ENCODE measurements around the gene BCL11A. TPM values are rescaled to one million over a fixed set of nuclear protein-coding genes. Genes with fewer than 3 reads are reported as not detected.

The BCL11A gene
- total and polyA plus RNA-seq, 4 donors, result 0.97 to 4.4 (median 2.0) TPM; not detected in 1

GRCh38 chr2:60520151-60520876 lies 33.1 kb downstream of the BCL11A start:
- Histone ChIP-seq H3K4me3 (ENCODE audit: low read length in 2 of 2) (no peak overlapping the region), H3K27ac (ENCODE audit: low read depth in 1 of 2, low read length in 2 of 2) (no peak overlapping the region)
- ATAC-seq (ENCODE audit: low FRiP score), result no peak

DNA sequence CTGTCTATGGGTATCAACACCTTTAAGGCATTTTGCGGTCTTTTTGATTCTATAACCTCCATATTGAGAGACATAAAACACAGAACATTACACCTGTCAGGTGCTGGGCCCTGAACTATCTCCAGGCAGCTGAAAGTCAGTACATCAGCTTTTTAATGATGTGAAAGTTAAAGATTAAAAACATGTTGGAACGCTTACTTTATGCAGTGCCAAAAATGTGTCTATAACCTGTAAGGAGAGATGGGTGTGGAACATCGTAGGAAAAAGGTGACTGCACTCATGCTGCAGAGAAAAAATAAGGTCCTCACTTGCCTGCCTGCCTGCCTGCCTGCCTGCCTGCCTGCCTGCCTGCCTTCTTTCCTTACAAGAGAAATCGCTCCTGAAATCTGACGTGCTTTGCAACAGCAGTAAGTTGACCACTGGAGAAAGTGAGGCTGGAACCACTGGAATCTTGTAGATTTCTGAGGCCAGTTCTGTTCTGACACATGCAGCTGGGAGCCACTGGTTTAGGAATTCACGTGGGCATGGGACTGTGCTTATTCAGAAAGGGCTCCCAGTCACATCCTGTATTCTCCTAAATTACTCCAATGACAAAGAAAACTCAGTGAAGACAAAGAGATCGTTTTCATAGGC lies 34.1 kb downstream of the BCL11A start:
- ATAC-seq (ENCODE audit: low FRiP score) (no peak), DNase-seq (no peak)
- Histone ChIP-seq H3K27ac (ENCODE audit: low read depth in 1 of 2, low read length in 2 of 2) (no peak overlapping the region), H3K4me1 (ENCODE audit: control insufficient read depth in 1 of 2, insufficient read depth in 2 of 2, low read length in 2 of 2) (no peaks in the 10 kb centered on the region), H3K9me3 (ENCODE audit: control insufficient read depth, low read length) (no peaks in the 10 kb centered on the region), H3K4me3 (ENCODE audit: low read length in 2 of 2) (no peak overlapping the region), H3K36me3 (ENCODE audit: control insufficient read depth in 1 of 2, insufficient read depth in 2 of 2, low read length in 1 of 2) (no peaks in the 10 kb centered on the region), H3K27me3 (ENCODE audit: control insufficient read depth in 1 of 2, insufficient read depth in 2 of 2, low read length in 1 of 2) (no peaks in the 10 kb centered on the region)
- intact Hi-C loops (cut with DNase I), result no loop called here
- 87 to 88% methylated on average over 7 of the region's 7 CpGs for WGBS, 2 donors

More at GRCh38 chr2:60520151-60520876, 33.1 kb downstream of the BCL11A start:
- no peak for DNase-seq
- Histone ChIP-seq H3K27me3 (ENCODE audit: control insufficient read depth in 1 of 2, insufficient read depth in 2 of 2, low read length in 1 of 2) (no peaks in the 10 kb centered on the region), H3K36me3 (ENCODE audit: control insufficient read depth in 1 of 2, insufficient read depth in 2 of 2, low read length in 1 of 2) (no peaks in the 10 kb centered on the region), H3K4me1 (ENCODE audit: control insufficient read depth in 1 of 2, insufficient read depth in 2 of 2, low read length in 2 of 2) (no peaks in the 10 kb centered on the region), H3K9me3 (ENCODE audit: control insufficient read depth, low read length) (no peaks in the 10 kb centered on the region)
- WGBS, 2 donors, result 93% methylated on average over 8 of the region's 8 CpGs
- intact Hi-C loops (cut with DNase I), result no loop called here

DNA sequence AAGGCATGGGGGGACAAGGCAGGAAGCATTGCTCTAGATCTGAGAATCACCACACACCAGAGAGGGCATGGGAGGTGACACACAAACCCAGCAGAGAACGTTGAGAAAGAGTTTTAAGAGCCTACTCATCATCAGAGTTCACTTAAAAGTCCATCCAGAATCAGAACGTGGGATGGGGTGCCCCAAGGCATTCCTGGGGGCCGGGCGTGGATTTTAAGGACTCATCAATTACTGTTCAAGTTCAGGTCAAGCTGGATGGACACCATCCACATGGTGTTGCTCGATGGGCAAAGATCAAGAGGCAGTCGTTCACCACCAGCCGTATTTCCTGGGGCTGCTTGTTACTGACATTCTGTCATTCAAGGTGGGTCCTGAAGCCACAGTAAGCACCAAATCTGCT lies 34.9 kb downstream of the BCL11A start:
- Histone ChIP-seq H3K9me3 (ENCODE audit: control insufficient read depth, low read length) (no peaks in the 10 kb centered on the region), H3K4me1 (ENCODE audit: control insufficient read depth in 1 of 2, insufficient read depth in 2 of 2, low read length in 2 of 2) (no peaks in the 10 kb centered on the region), H3K36me3 (ENCODE audit: control insufficient read depth in 1 of 2, insufficient read depth in 2 of 2, low read length in 1 of 2) (no peaks in the 10 kb centered on the region), H3K4me3 (ENCODE audit: low read length in 2 of 2) (no peak overlapping the region), H3K27ac (ENCODE audit: low read depth in 1 of 2, low read length in 2 of 2) (no peak overlapping the region), H3K27me3 (ENCODE audit: control insufficient read depth in 1 of 2, insufficient read depth in 2 of 2, low read length in 1 of 2) (no peaks in the 10 kb centered on the region)
- DNase-seq (no peak), ATAC-seq (ENCODE audit: low FRiP score) (no peak)
- intact Hi-C loops (cut with DNase I), result no loop called here
- 84 to 85% methylated on average over 7 of the region's 7 CpGs for WGBS, 2 donors

DNA sequence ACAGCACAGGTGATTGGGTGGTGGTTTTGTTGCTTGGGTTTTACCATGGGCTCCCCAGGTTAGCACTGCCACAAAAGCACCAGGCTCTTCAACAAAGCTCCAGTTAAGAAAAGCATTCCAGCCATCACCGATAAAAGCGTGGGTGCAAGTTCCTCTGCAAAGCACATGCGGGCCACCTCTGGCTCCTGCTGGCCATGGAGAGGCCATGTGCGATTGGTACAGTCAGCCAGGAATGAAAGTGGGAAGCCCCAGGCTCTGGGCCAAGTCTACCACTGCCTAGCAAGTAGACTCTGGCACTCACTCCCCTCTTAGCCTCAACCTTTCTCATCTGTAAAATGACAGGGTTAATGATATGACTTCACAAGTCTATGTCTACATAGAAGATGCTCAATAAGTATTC lies 36.0 kb downstream of the BCL11A start:
- H3K36me3 ChIP-seq (ENCODE audit: control insufficient read depth in 1 of 2, insufficient read depth in 2 of 2, low read length in 1 of 2), result no peaks in the 10 kb centered on the region
- no peak overlapping the region for H3K27ac ChIP-seq (ENCODE audit: low read depth in 1 of 2, low read length in 2 of 2)
- H3K4me3 ChIP-seq (ENCODE audit: low read length in 2 of 2), result no peak overlapping the region
- DNase-seq (no peak), ATAC-seq (ENCODE audit: low FRiP score) (no peak)
- intact Hi-C loops (cut with DNase I), result no loop called here
- H3K27me3 ChIP-seq (ENCODE audit: control insufficient read depth in 1 of 2, insufficient read depth in 2 of 2, low read length in 1 of 2), result no peaks in the 10 kb centered on the region
- H3K9me3 ChIP-seq (ENCODE audit: control insufficient read depth, low read length), result no peaks in the 10 kb centered on the region
- H3K4me1 ChIP-seq (ENCODE audit: control insufficient read depth in 1 of 2, insufficient read depth in 2 of 2, low read length in 2 of 2), result no peaks in the 10 kb centered on the region
- 87 to 89% methylated on average over 4 of the region's 4 CpGs for WGBS, 2 donors

GRCh38 chr2:60516826-60517225 lies 36.6 kb downstream of the BCL11A start:
- no peak overlapping the region for H3K4me3 ChIP-seq (ENCODE audit: low read length in 2 of 2)
- no peaks in the 10 kb centered on the region for H3K4me1 ChIP-seq (ENCODE audit: control insufficient read depth in 1 of 2, insufficient read depth in 2 of 2, low read length in 2 of 2)
- H3K9me3 ChIP-seq (ENCODE audit: control insufficient read depth, low read length), result no peaks in the 10 kb centered on the region
- DNase-seq (no peak), ATAC-seq (ENCODE audit: low FRiP score) (no peak)
- H3K27me3 ChIP-seq (ENCODE audit: control insufficient read depth in 1 of 2, insufficient read depth in 2 of 2, low read length in 1 of 2), result no peaks in the 10 kb centered on the region
- no peaks in the 10 kb centered on the region for H3K36me3 ChIP-seq (ENCODE audit: control insufficient read depth in 1 of 2, insufficient read depth in 2 of 2, low read length in 1 of 2)
- intact Hi-C loops (cut with DNase I), result no loop called here
- 83 to 91% methylated on average over 4 of the region's 4 CpGs for WGBS, 2 donors
- H3K27ac ChIP-seq (ENCODE audit: low read depth in 1 of 2, low read length in 2 of 2), result no peak overlapping the region

DNA sequence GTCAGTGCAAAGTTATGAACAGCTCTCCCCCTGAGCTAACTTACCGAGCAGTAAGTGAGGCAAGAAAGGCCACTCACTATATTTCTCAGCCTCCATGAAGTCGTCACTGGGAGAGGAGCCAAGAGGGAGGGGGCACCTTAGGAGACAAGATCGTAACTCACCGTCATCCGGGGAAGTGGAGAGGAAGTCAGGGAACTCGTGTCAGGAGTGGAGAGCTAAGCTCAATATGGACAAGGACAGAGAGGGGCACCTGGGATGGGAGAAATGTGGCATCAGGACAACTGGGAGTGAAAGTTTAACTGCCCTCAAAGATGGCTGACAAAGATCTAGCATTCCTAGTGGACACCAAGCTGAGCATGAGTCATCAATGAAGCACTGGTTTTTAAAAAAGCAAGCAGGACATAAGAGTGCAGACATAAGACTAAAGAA lies 37.1 kb downstream of the BCL11A start:
- Histone ChIP-seq H3K9me3 (ENCODE audit: control insufficient read depth, low read length) (no peaks in the 10 kb centered on the region), H3K36me3 (ENCODE audit: control insufficient read depth in 1 of 2, insufficient read depth in 2 of 2, low read length in 1 of 2) (no peaks in the 10 kb centered on the region), H3K4me3 (ENCODE audit: low read length in 2 of 2) (no peak overlapping the region), H3K27ac (ENCODE audit: low read depth in 1 of 2, low read length in 2 of 2) (no peak overlapping the region), H3K27me3 (ENCODE audit: control insufficient read depth in 1 of 2, insufficient read depth in 2 of 2, low read length in 1 of 2) (no peaks in the 10 kb centered on the region), H3K4me1 (ENCODE audit: control insufficient read depth in 1 of 2, insufficient read depth in 2 of 2, low read length in 2 of 2) (no peaks in the 10 kb centered on the region)
- 40 to 45% methylated on average over 6 of the region's 6 CpGs for WGBS, 2 donors
- ATAC-seq (ENCODE audit: low FRiP score) (no peak), DNase-seq (no peak)
- intact Hi-C loops (cut with DNase I), result no loop called here

DNA sequence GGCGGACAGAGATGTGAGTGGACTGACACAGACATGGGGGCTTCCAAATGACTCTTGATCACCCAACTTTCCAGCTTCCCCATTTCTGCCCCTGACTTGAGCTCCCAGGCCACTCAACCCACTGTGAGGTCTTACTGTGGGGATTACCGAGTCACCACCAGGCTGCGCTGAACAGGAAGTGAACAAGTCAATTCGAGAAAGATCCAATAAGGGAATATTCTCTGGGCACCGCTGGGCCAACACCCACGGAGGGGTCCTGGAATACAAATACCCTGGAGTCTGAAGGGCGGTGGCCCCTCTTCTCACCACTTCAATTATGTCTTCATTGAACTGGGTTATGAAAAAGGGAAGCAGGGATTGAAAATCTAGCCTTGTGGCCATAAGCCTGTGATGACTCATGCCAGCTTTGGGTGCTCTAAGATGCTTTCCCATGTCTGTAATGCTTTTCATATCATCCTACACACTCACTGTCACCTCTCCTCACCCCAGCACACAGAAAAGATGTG lies 37.7 kb downstream of the BCL11A start:
- Histone ChIP-seq H3K27me3 (ENCODE audit: control insufficient read depth in 1 of 2, insufficient read depth in 2 of 2, low read length in 1 of 2) (no peaks in the 10 kb centered on the region), H3K9me3 (ENCODE audit: control insufficient read depth, low read length) (no peaks in the 10 kb centered on the region), H3K4me3 (ENCODE audit: low read length in 2 of 2) (no peak overlapping the region), H3K36me3 (ENCODE audit: control insufficient read depth in 1 of 2, insufficient read depth in 2 of 2, low read length in 1 of 2) (no peaks in the 10 kb centered on the region), H3K4me1 (ENCODE audit: control insufficient read depth in 1 of 2, insufficient read depth in 2 of 2, low read length in 2 of 2) (no peaks in the 10 kb centered on the region), H3K27ac (ENCODE audit: low read depth in 1 of 2, low read length in 2 of 2) (no peak overlapping the region)
- no peak for ATAC-seq (ENCODE audit: low FRiP score)
- 91 to 92% methylated on average over 7 of the region's 7 CpGs for WGBS, 2 donors
- intact Hi-C loops (cut with DNase I), result no loop called here
- peak in 1 of 2 donors; percentile 55 for DNase-seq

DNA sequence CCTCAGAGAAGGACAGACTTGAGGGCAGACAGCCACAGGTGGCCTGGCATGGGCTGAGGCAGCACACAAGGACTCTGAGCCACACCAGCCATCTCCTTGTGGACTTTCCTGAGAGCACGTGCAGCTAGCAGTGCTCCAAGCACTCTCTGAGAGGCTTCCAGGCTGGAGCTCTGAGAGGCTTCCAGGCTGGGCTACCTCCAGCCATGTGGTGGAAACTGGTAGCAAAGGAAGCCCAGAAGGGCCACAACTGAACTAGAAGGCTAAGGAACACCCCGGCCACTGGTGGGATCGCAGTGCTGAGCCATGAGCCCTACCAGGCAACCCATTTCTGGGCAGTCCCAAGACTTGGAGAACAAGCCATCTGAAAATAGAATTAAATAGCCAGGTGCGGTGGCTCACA lies 39.5 kb downstream of the BCL11A start:
- H3K27me3 ChIP-seq (ENCODE audit: control insufficient read depth in 1 of 2, insufficient read depth in 2 of 2, low read length in 1 of 2), result no peaks in the 10 kb centered on the region
- 94 to 99% methylated on average over 4 of the region's 4 CpGs for WGBS, 2 donors
- H3K4me3 ChIP-seq (ENCODE audit: low read length in 2 of 2), result no peak overlapping the region
- ATAC-seq (ENCODE audit: low FRiP score) (no peak), DNase-seq (no peak)
- H3K4me1 ChIP-seq (ENCODE audit: control insufficient read depth in 1 of 2, insufficient read depth in 2 of 2, low read length in 2 of 2), result no peaks in the 10 kb centered on the region
- H3K27ac ChIP-seq (ENCODE audit: low read depth in 1 of 2, low read length in 2 of 2), result no peak overlapping the region
- intact Hi-C loops (cut with DNase I), result no loop called here
- H3K9me3 ChIP-seq (ENCODE audit: control insufficient read depth, low read length), result no peaks in the 10 kb centered on the region
- no peaks in the 10 kb centered on the region for H3K36me3 ChIP-seq (ENCODE audit: control insufficient read depth in 1 of 2, insufficient read depth in 2 of 2, low read length in 1 of 2)

DNA sequence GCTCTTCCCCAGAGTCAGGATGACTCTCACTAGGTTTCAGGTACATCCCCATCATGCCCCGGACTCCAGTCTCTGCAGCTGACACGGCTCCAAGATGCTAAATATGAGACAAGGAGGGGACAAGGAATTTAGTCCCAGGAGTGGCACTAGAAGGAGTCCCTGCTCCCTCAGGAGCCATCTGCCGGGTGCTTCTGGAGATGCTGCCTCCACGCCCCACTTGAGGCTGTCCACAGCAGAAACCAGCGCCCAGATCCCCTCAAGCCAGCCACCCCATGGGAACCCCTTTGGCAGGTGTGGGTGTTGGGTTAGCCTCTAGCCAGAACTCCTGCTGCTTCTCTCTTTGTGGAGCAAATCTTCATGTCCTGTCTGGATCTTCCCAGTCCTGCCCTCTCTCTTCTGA lies 40.3 kb downstream of the BCL11A start:
- Histone ChIP-seq H3K9me3 (ENCODE audit: control insufficient read depth, low read length) (no peaks in the 10 kb centered on the region), H3K4me3 (ENCODE audit: low read length in 2 of 2) (no peak overlapping the region), H3K36me3 (ENCODE audit: control insufficient read depth in 1 of 2, insufficient read depth in 2 of 2, low read length in 1 of 2) (no peaks in the 10 kb centered on the region), H3K27ac (ENCODE audit: low read depth in 1 of 2, low read length in 2 of 2) (no peak overlapping the region), H3K27me3 (ENCODE audit: control insufficient read depth in 1 of 2, insufficient read depth in 2 of 2, low read length in 1 of 2) (no peaks in the 10 kb centered on the region), H3K4me1 (ENCODE audit: control insufficient read depth in 1 of 2, insufficient read depth in 2 of 2, low read length in 2 of 2) (no peaks in the 10 kb centered on the region)
- DNase-seq (no peak), ATAC-seq (ENCODE audit: low FRiP score) (no peak)
- WGBS, 2 donors, result 94 to 95% methylated on average over 5 of the region's 5 CpGs
- intact Hi-C loops (cut with DNase I), result no loop called here
